Peyer's patch (tissue), 4 donors: ENCODE data around the gene CDKN1C. TPM values are rescaled to one million over a fixed set of nuclear protein-coding genes. Genes with fewer than 3 reads are reported as not detected.

Source experiments
- DNase-seq, 3 donors: peaks; one replicate each; pipeline ENCODE4 v3.0.0-alpha.2; 2017 to 2019
- H3K27ac ChIP-seq, 4 donors: fragments of 200-600 bp; sonication (generic); one replicate each; pipeline ENCODE4 v1.5.1; 2016 to 2019
- H3K27me3 ChIP-seq, 2 donors: fragments of 200-600 bp; sonication (generic); one replicate each; pipeline ENCODE4 v1.5.1; 2019
- H3K36me3 ChIP-seq, 3 donors: fragments of 200-600 bp; sonication (generic); one replicate each; pipeline ENCODE4 v1.5.1; 2016 to 2019
- H3K4me1 ChIP-seq, 4 donors: fragments of 200-600 bp; sonication (generic); one replicate each; pipeline ENCODE4 v1.5.1; 2016 to 2019
- H3K4me3 ChIP-seq, 4 donors: fragments of 200-600 bp; sonication (generic); 1 replicate in 3 of 4; 2 replicates in 1 of 4; pipeline ENCODE4 v1.5.1; 2016 to 2019; ENCODE audit warnings: mild to moderate bottlenecking in 1 of 4
- H3K9me3 ChIP-seq, 4 donors: fragments of 200-600 bp; sonication (generic); one replicate each; pipeline ENCODE4 v1.5.1; 2016 to 2019; ENCODE audit warnings: mild to moderate bottlenecking in 1 of 4
- CTCF ChIP-seq, 6 experiments: fragments of 450-650 bp in 4 of 6; fragments of 200-600 bp in 2 of 6; sonication (generic) in 1 of 6; IDR thresholded peaks; one replicate each; pipeline ENCODE4 v1.5.1; 2017 to 2019; ENCODE audit warnings: antibody characterized with exemption in 6 of 6, mild to moderate bottlenecking in 3 of 6, moderate library complexity in 1 of 6
- POLR2A ChIP-seq, 2 donors: fragments of 450-650 bp; IDR thresholded peaks; one replicate each; pipeline ENCODE4 v1.5.1; 2017; ENCODE audit warnings: antibody characterized with exemption in 2 of 2, mild to moderate bottlenecking in 2 of 2, moderate library complexity in 2 of 2
- total RNA-seq, 4 donors: library from RNA; depleted of rRNA; stranded (reverse); fragments of >200 nt; gene quantifications; one replicate each; pipeline ENCODE4 v1.1.0, GENCODE V29; 2016

The CDKN1C gene
- total RNA-seq, 4 donors from 2014 or later = 6.1 to 22.3 (median 11.1) TPM

DNA sequence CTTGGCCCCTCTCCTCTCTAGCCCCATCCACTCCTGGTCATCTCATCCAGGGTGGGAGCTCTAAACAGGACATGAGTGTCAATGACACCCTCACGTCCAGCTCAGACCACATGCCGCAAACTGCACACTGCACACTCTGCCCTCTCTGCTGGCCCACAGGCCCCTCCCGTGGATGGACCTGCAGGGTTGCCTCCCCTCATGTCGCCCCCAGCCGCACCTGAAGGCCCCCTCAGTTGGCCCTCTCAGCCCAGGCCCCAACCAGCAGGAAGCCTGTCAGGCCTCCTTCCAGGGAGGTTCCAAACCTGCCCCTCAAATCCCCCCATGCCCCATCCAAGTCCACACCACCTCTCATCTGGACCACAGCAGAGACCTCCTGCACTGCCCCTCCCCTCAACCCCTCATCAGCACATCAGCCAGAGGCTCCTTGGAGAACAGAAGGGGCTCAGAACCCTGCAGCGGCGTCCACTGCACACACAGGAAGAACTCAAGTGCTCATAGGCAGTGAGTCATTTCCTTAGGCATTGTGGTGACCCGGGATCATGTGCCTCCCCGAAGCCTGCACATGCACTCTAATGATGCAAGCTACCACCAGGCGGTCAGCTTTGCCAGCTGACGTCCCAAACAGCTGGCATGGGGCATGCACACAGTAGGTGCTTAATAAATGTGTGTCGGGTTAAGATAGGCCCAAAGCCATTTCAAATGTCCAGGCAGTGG, 12.9 kb upstream of the CDKN1C start:
- H3K27ac ChIP-seq = peak overlapping the region; percentile 2 to 81 (median 64)
- peak in 2 of 3 donors; percentile 55 to 84 for DNase-seq
- H3K27me3 ChIP-seq = no peaks in the 10 kb centered on the region
- TF ChIP-seq CTCF (IDR thresholded peaks at IDR 0.05) = no peak
- no peak for TF ChIP-seq POLR2A (IDR thresholded peaks at IDR 0.05)
- no peaks in the 10 kb centered on the region for H3K36me3 ChIP-seq
- no peaks in the 10 kb centered on the region for H3K9me3 ChIP-seq
- peak overlapping the region in 2 of 4 donors; percentile 1 to 23 for H3K4me3 ChIP-seq
- peaks cover 3 to 39% (median 24%) of the 10 kb centered on the region in 4 donors for H3K4me1 ChIP-seq

DNA sequence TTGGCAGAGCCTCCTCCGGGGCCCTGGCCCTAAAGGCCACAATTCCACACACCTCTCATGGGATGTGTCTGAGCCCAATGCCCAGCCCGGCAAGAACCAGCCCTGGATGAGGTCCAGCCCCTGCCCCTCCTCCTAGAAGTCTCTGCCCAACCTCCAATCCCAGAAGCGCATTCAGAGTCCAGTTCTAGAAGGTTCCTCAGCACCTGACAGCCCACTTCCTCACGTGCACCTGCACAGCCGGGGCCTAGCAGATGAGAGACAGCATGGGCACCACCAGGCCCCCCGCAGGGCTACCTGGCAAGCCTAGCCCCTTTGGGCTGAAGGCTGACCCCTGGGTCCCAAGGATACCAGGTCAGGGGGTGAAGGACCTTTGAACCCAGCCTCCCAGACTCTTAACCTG, 11.5 kb upstream of the CDKN1C start:
- no peak for DNase-seq

DNA sequence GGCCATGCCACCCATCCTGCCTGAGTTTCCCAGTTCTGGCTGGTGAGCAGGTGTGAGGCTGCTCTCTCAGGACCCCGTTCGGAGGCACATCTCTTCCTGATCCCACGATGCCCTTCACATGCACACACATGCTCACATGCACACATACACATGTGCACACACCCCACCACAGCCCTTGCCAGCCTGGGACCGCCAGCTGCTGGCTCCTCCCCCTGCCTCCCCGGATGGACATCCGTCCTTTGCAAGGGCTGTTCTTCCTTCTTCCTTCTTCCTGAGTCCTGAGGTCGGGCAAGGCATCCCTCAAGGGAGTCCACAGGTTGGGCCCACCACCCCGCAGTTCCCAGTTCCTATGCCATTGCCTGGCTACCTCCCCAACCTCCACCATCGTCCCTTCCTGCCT, 10.5 kb upstream of the CDKN1C start:
- Histone ChIP-seq H3K4me3 (no peak overlapping the region), H3K27me3 (no peaks in the 10 kb centered on the region), H3K36me3 (no peaks in the 10 kb centered on the region), H3K9me3 (no peaks in the 10 kb centered on the region), H3K4me1 (peaks cover 8 to 41% (median 25%) of the 10 kb centered on the region in 4 donors), H3K27ac (no peak overlapping the region)
- TF ChIP-seq CTCF (IDR thresholded peaks at IDR 0.05) (no peak), POLR2A (IDR thresholded peaks at IDR 0.05) (no peak)
- DNase-seq = no peak

More for the DNA sequence above, 11.5 kb upstream of the CDKN1C start:
- Histone ChIP-seq H3K36me3 (no peaks in the 10 kb centered on the region), H3K4me1 (peaks cover 8 to 39% (median 23%) of the 10 kb centered on the region in 4 donors), H3K27ac (no peak overlapping the region), H3K4me3 (no peak overlapping the region), H3K27me3 (no peaks in the 10 kb centered on the region), H3K9me3 (no peaks in the 10 kb centered on the region)
- TF ChIP-seq POLR2A (IDR thresholded peaks at IDR 0.05) = no peak
- TF ChIP-seq CTCF (IDR thresholded peaks at IDR 0.05) = no peak

DNA sequence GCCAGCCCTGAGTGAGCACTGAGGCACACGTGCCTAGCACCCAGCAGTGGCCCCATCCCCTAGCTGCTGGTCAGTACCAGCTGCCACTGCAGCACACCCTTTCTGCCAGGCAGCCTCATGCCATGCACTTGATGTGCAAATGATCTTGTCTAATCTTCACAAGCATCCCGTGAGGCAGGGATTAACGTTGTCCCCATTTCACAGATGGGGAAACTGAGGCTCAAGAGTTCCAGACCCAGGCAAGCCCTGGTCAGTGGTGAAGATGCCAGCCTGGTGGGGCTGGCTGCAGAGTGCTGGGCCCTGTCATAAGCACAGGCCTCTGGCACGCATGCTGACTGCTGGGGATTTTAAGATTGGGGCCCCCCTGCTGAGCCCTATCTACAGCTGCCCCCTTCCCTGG, 8.4 kb upstream of the CDKN1C start:
- H3K36me3 ChIP-seq = no peaks in the 10 kb centered on the region
- H3K4me1 ChIP-seq = peaks cover 5 to 35% (median 19%) of the 10 kb centered on the region in 4 donors
- no peak overlapping the region for H3K27ac ChIP-seq
- DNase-seq = no peak
- H3K27me3 ChIP-seq = no peaks in the 10 kb centered on the region
- TF ChIP-seq POLR2A (IDR thresholded peaks at IDR 0.05) (no peak), CTCF (IDR thresholded peaks at IDR 0.05) (no peak)
- H3K4me3 ChIP-seq = no peak overlapping the region
- H3K9me3 ChIP-seq = no peaks in the 10 kb centered on the region

DNA sequence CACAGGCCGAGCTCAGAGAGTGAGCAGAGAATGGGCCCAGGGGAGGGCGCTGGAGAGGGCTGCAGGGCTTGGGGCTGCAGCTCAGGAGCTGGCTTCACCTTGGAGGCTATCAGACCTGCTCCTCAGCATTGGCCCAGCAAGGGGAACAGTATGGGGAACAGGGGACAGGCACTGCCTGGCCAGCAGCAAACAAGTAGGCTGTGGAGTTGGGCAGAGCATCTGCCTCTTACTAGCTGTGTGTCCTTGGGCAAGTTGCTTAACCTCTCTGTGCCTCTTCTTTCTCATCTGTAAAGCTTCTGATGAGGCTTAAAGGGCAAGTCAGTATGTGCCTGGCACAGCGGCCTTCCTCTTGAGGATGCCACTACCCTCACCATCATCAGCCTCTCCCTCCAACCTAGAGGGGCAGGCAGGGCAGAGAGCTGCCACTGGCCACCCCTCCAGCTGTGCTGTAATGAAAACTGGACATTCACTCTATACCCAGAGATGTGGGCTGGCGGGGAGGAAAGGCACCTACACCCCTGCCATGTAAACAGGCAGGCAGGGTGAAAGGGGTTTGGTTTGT, 7.5 kb upstream of the CDKN1C start:
- TF ChIP-seq CTCF (IDR thresholded peaks at IDR 0.05) = peak in 4 of 6 experiments; percentile 23 to 42 (median 32)
- TF ChIP-seq POLR2A (IDR thresholded peaks at IDR 0.05) = no peak
- DNase-seq = peak in 2 of 3 donors; percentile 47 to 76
- Histone ChIP-seq H3K36me3 (no peaks in the 10 kb centered on the region), H3K27me3 (no peaks in the 10 kb centered on the region), H3K4me1 (peaks cover 5 to 27% (median 12%) of the 10 kb centered on the region in 4 donors), H3K4me3 (peak overlapping the region in 3 of 4 donors; percentile 46 to 54 (median 49)), H3K27ac (peak overlapping the region; percentile 48 to 82 (median 60)), H3K9me3 (no peaks in the 10 kb centered on the region)
